NCI-H2227 (cell line): ENCODE measurements around the gene ETS1.

Experiments
- DNase-seq: peaks from one replicate; lab custom pipeline; 2025; ENCODE audit not compliant: unreplicated experiment; lab: John Stamatoyannopoulos, UW

ETS1 gene

DNA sequence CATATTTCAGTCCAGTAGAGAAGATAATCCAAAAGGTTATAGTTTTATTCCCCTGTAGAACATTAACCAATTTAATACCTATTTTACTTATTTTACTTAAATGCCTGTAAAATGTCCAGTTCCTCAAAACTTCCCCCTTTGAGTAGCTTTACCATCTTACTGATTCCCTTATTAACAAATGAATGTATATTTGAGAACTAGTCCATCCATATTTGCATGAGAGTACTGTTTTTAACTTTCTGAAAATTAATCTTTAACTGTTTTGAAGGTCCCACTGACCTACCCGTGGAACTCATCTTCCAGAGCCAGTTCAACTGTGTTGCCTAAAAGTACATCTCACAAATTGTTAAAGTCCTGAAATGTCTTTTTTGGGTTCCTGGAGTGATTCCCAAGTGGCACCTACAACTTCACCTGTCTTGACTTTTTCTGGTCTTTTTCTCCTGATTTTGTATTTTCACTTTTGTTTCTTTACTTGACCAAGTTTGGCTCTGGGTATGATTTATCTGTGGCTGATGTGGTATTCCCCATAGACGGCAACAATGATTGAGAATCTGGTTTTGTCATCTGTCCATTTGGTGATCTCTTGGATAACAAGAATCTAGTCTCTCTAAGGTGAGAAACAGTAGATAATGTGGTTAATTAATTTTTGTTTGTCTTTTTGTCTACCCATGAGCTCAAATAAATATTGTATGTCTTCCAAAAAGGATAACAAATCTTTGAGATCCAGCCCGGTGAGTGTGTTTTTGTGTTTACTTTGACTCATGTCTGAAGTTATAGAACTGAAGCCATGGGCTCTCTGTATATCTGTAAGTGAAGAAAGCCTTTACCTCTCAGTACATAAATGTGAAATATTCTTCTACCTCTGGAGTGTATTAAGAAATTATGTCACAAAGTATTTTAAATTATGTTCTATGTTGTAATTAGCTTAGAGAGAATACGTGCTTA, 174.2 kb downstream of the ETS1 start:
- DNase-seq: no peak

DNA sequence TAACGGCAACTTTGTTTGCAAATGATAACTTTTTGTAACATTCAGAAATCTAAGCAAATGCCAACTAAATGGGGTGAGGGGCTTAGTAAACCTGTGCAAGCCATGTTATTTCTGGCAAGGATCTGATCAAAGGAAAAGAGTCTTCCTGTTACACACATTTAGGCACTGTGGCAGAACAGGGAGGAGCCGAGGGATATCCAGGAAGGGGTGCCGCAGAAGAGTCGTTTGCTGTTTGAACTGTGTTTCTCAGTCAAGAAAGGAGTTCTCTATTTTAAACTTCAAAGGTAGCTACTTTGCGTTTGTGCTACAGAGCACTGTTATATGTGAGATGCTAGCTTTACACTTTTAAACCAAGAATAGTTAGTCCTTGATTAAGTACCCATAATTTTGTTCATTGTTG, 175.5 kb downstream of the ETS1 start:
- no peak for DNase-seq

DNA sequence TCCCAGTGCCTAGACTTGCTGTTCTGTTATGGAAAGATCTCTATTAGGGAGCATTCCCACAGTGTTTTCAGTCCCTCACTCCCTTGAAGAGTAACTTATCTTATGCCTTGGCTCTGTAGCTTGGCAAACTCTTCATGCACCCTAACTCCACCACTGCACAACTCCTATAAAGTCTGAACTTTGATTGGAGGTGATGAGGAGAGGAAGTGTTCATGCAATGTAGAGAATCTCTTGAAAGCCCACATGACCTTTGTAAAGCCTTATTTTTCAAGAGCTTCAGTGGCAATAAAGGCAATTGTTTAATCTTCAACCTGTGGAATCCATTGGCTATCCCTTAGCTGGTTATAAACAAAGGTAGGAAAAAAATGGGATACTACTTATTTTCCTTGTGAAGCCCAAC, 176.2 kb downstream of the ETS1 start:
- DNase-seq: no peak

DNA sequence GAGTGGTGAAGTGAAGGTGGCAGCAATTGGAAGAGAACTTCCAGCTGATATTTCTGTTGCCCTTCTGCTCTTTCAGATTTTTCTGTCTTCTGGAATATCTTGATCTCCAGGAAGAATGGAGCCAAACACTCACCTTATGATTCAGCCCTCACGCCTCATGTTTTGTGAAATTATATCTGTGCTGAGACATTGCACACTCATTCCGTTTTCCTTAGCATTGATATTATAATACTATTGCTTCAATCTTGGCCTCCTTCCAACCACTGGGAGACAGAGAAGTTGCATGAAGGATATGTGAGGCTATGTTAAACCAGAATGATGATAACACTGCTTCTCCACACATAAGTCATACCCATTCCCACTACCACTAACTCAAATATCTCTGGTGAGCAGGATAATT, 177.9 kb downstream of the ETS1 start:
- no peak for DNase-seq
